ENCODE data around the gene SBF2.

- no peak for TF ChIP-seq POLR2A (IDR thresholded peaks at IDR 0.05; ENCODE audit: low read depth)
- no peak for TF ChIP-seq POLR2AphosphoS5 (IDR thresholded peaks at IDR 0.05)
- no peak for TF ChIP-seq CTCF (IDR thresholded peaks at IDR 0.05)
Measured at GRCh38 chr11:9974375-9974774, 319.6 kb downstream of the SBF2 start.
